AG10803 (cell line): ENCODE data around the gene B3GNT2.

Experiments used
- DNase-seq: peaks from one replicate; pipeline ENCODE4 v3.0.0; 2010; ENCODE audit warnings: low read depth
- H3K4me3 ChIP-seq: 2 replicates; pipeline ENCODE4 v1.5.1; 2011; ENCODE audit warnings: mild to moderate bottlenecking, low read length, control low read depth
- TF ChIP-seq, protein P1 (sequence below): conservative IDR thresholded peaks from 2 replicates; pipeline ENCODE4 v1.5.1; 2011; ENCODE audit warnings: mild to moderate bottlenecking, low read length, control low read depth, inconsistent platforms

The B3GNT2 gene

GRCh38 chr2:62200868-62201267 lies 5.0 kb downstream of the B3GNT2 start:
- H3K4me3 ChIP-seq = no peak overlapping the region
- TF ChIP-seq, protein P1, sequence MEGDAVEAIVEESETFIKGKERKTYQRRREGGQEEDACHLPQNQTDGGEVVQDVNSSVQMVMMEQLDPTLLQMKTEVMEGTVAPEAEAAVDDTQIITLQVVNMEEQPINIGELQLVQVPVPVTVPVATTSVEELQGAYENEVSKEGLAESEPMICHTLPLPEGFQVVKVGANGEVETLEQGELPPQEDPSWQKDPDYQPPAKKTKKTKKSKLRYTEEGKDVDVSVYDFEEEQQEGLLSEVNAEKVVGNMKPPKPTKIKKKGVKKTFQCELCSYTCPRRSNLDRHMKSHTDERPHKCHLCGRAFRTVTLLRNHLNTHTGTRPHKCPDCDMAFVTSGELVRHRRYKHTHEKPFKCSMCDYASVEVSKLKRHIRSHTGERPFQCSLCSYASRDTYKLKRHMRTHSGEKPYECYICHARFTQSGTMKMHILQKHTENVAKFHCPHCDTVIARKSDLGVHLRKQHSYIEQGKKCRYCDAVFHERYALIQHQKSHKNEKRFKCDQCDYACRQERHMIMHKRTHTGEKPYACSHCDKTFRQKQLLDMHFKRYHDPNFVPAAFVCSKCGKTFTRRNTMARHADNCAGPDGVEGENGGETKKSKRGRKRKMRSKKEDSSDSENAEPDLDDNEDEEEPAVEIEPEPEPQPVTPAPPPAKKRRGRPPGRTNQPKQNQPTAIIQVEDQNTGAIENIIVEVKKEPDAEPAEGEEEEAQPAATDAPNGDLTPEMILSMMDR = no peak
- DNase-seq = no peak

DNA sequence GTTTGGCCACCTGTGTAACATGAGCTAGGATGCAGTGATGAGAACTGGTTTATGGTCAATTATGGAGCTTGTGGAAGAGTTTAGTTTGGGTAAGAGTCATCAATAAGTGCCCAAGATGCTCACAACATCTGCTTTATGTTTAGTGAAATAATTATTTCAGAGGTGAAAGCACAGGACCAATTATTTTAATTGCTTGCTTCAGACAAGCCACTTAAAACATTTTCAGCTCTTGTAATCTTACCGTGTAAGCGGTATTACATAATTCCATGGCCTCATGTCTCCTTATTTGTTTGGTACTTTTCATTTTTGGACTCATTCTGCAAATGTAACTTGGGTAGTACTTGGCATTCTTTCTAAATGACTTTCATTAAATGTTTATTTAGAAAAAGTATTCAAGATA lies 5.4 kb downstream of the B3GNT2 start:
- no peak overlapping the region for H3K4me3 ChIP-seq
- DNase-seq = peak; percentile 45
- TF ChIP-seq, protein P1 = no peak

GRCh38 chr2:62202019-62202722 lies 6.3 kb downstream of the B3GNT2 start:
- no peak overlapping the region for H3K4me3 ChIP-seq
- no peak for DNase-seq
- TF ChIP-seq, protein P1 = no peak

DNA sequence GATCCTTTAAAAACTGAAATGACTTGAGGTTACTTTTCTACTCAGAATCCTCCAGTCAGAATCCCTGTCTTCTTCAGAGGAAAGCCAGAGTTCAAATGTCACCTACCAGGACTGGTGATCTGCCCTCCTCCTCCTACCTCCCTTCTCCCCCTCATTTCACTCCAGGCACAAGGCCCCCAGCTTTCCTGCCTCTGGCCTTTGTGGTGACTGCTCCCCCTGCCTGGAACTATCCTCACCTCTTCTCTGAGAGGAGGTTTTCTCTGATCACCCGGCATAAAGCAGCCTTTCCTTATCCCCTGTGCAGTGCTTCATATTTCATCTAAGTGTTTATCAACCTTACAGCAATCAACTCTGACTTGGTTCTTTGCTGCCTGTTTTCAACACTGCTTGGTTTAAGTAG lies 6.8 kb downstream of the B3GNT2 start:
- no peak for DNase-seq
- H3K4me3 ChIP-seq = no peak overlapping the region
- TF ChIP-seq, protein P1 = no peak

DNA sequence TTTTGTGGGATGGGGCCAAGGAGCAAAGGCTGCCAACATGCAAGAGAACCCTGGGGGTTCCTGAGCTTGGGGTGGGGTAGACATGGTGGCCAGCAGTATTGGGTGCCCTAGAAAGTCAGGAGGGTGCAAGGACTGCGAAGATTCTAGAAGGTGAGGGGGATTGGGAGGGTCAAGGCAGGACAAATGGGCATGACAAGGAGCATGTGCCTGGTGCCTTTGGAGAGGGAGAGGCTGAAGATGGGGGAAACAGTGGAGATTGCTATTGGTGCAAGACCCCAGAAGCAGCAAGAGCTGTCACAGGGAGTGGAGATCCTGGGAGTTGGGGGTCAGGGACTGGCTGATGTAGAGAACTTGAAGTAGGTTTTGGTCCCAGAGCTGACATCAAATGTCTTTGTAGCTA lies 7.5 kb downstream of the B3GNT2 start:
- no peak overlapping the region for H3K4me3 ChIP-seq
- no peak for DNase-seq
- TF ChIP-seq, protein P1 = no peak

DNA sequence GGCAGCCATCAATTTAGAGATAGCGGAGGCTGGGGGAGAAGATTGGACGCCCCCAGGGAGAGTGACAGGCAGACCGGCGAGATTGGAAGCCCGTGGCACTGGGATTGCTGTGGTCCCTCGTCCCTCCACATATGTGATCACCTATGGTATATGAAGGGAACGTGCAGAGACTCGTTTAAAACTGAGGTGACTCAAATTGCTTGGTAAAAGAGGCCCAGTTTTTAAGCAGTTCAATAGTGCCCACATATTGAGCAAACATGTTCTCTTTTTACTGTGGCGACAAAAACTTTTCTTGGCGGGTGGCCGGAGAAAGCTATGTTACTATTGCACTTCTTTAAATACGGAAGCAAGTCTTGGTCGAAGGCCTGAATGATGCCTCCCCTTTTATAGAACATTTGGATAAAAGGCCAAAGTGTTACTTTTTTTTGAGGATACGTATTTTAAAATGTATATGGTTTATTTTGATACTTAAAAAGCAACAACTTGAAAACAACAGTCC lies 9.1 kb downstream of the B3GNT2 start:
- DNase-seq = no peak
- TF ChIP-seq, protein P1 = no peak
- H3K4me3 ChIP-seq = no peak overlapping the region

DNA sequence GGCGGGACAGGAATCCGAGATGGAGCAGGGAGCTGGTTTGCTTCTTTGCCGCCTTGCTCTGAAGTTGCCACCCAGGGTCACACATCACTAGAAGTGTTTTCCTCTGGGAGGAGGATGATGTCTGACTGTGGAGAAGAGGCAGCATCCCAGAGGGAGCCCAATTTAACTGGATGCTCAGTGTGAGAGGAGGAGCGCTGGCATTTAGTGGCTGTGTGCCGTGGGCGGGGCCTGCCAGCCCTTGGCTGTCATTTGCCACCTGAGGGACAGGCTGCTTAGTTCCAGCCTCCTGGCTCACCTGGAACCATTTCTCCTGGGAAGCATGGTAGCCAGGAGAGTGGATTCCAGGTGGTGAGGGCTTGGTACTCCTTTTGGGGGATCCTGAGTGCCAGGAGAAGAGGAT lies 9.6 kb downstream of the B3GNT2 start:
- DNase-seq = no peak
- TF ChIP-seq, protein P1 = no peak
- H3K4me3 ChIP-seq = no peak overlapping the region
